Thoracic aorta (tissue), 2 donors: ENCODE measurements around the gene STUB1. TPM values are rescaled to one million over a fixed set of nuclear protein-coding genes. Genes with fewer than 3 reads are reported as not detected.
A peak's percentile ranks its signal among the peaks of the same experiment; 100 is the strongest.

Experiments
- ATAC-seq: fragments of 150-250 bp; one replicate; pipeline ENCODE4 v1.8.0; 2017; ENCODE audit warnings: low read depth; ENCODE audit not compliant: insufficient number of reproducible peaks, low FRiP score
- DNase-seq: peaks from one replicate; pipeline ENCODE4 v3.0.0-alpha.2; 2020; ENCODE audit warnings: low spot score
- H3K27ac ChIP-seq, 2 donors: fragments of 200-600 bp; sonication (generic); 1 replicate in 1 of 2; 2 replicates in 1 of 2; pipeline ENCODE4 v1.5.1; 2016; ENCODE audit warnings: mild to moderate bottlenecking in 2 of 2, moderate library complexity in 2 of 2
- H3K27me3 ChIP-seq: fragments of 200-600 bp; sonication (generic); replicated peaks from 2 replicates; pipeline ENCODE4 v1.6.0; 2016; ENCODE audit warnings: mild to moderate bottlenecking; ENCODE audit not compliant: insufficient read depth
- H3K36me3 ChIP-seq: fragments of 200-600 bp; sonication (generic); one replicate; pipeline ENCODE4 v1.5.1; 2016
- H3K4me1 ChIP-seq, 2 donors: fragments of 200-600 bp; sonication (generic); 1 replicate in 1 of 2; 2 replicates in 1 of 2; pipeline versions ENCODE4 v1.5.1 to v1.6.0; 2016; ENCODE audit warnings: low read depth in 2 of 2, mild to moderate bottlenecking in 1 of 2; ENCODE audit not compliant: control insufficient read depth in 1 of 2
- H3K4me3 ChIP-seq: fragments of 200-600 bp; sonication (generic); 2 replicates; pipeline ENCODE4 v1.5.1; 2016; ENCODE audit warnings: mild to moderate bottlenecking
- H3K9me3 ChIP-seq: fragments of 200-600 bp; sonication (generic); 2 replicates; pipeline ENCODE4 v1.5.1; 2016
- total RNA-seq, 2 donors: library from RNA; depleted of rRNA; stranded (reverse); fragments of >200 nt; gene quantifications; one replicate each; pipeline versions ENCODE4 v1.1.0 to v1.2.3, GENCODE V29; 2016
- TF ChIP-seq, protein P1 (sequence below): fragments of 200-600 bp; sonication (generic); IDR thresholded peaks from one replicate; pipeline ENCODE4 v1.5.1; 2019; ENCODE audit warnings: antibody characterized with exemption

The STUB1 gene
- total RNA-seq, 2 donors from 2014 or later: 103 to 145 TPM

DNA sequence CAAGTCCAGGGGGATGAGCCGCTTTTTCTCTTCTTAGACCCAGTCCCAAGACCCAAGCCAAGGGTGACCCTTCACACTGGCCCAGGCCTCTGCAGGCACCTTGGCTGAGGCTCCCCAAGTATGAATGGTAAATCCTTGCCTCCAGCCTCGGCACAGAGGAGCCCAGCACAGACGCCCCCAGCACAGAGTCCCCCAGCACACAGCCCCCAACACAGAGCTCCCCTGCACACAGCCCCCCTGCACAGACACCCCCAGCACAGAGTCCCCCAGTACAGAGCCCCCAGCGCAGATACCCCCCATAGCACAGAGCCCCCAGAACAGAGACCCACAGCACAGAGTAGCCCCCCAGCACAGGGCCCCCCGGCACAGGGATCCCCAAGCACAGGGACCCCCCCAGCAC, 39.6 kb upstream of the STUB1 start:
- Histone ChIP-seq H3K27ac (peak overlapping the region in 1 of 2 donors; percentile 52), H3K9me3 (no peaks in the 10 kb centered on the region), H3K4me3 (no peak overlapping the region), H3K36me3 (no peaks in the 10 kb centered on the region), H3K4me1 (peaks cover 11 to 28% of the 10 kb centered on the region in 2 donors), H3K27me3 (no peaks in the 10 kb centered on the region)
- DNase-seq: no peak
- TF ChIP-seq, protein P1, sequence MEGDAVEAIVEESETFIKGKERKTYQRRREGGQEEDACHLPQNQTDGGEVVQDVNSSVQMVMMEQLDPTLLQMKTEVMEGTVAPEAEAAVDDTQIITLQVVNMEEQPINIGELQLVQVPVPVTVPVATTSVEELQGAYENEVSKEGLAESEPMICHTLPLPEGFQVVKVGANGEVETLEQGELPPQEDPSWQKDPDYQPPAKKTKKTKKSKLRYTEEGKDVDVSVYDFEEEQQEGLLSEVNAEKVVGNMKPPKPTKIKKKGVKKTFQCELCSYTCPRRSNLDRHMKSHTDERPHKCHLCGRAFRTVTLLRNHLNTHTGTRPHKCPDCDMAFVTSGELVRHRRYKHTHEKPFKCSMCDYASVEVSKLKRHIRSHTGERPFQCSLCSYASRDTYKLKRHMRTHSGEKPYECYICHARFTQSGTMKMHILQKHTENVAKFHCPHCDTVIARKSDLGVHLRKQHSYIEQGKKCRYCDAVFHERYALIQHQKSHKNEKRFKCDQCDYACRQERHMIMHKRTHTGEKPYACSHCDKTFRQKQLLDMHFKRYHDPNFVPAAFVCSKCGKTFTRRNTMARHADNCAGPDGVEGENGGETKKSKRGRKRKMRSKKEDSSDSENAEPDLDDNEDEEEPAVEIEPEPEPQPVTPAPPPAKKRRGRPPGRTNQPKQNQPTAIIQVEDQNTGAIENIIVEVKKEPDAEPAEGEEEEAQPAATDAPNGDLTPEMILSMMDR: no peak
- no peak for ATAC-seq

DNA sequence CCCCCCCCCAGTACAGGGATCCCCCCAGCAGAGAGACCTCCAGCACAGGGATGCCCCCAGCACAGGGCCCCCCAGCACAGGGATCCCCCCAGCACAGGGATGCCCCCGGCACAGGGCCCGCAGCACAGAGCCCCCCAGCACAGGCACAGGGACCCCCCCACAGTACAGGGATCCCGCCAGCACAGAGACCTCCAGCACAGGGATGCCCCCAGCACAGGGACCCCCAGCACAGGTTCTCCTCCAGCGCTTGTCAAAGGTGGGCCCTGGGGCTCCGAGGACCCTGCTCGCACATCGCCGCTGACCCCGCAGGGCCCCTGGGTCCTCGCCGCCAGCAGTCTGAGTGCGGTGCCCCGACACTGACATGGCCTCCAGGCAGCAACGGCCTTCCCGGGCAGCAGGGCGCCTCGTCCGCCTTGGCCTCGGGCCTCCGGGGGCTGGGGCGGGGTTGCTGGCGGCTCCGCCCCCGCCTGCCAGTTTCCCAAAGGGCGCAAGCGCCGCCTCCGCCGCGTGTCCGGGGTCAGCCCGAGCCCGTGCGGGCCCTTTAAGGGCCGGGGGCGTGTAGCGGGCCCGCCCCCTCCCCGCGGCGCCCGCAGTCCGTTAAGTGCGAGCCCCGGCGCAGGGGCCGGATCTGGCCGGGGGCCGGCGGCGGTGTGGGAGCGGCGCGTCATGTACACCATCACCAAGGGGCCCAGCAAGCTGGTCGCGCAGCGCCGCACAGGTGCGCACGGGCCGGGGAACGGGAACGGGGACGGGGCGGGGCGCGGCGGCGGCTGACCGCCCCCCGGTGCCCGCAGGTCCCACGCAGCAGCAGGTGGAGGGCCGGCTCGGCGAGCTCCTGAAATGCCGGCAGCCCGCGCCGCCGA, 38.7 kb upstream of the STUB1 start, which contains the start of gene MCRIP2:
TSS of gene MCRIP2 (plus strand) at position 503 of the 863 bp plus-strand sequence. CDS start at position 667, 164 bp downstream.
- DNase-seq: no peak
- H3K4me1 ChIP-seq: peaks cover 10 to 26% of the 10 kb centered on the region in 2 donors

DNA sequence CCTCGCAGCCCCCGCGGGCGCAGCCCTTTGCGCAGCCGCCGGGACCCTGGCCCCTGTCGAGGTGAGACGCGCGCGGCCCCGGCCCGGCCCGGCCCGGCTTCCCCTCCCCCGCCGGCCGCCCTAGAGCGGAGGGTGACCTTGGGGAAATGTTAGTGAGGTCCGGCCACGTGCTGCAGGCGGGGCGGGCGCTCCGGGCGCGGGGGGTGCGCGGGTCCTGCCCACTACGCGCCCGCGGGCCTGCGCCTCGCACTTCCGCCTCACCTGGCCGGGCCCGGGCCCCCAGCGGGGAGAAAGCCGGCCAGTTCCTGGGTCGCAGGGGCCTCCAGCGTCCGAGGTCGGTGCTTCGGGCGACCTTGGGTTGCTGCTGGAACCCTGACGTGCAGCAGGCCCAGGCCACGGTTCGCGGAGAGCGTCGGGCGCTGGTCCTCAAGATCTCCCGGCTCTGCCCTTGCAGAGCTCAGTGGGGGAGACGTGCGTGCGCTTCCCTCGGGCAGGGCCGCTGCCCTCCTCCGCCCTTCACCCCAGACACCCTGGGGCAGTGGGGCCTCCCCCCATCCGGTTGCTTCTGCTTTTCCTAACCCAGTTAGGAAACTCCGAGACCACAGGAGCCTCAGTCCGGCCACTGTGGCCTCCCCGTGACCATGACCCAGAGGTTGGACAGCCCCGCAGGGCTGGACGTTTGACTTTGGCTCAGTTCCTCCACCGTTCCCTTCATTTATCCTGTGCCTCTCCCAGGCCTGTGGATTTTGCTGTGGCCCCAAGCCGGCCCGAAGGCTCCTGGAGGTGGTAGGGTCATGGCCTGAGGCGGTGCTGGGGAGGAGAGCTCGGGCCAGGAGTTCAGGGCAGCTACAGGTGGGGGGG, 37.8 kb upstream of the STUB1 start:
- Histone ChIP-seq H3K4me3 (peak overlapping the region; percentile 88), H3K27ac (peak overlapping the region; percentile 52 to 60), H3K27me3 (no peaks in the 10 kb centered on the region), H3K4me1 (peaks cover 10 to 27% of the 10 kb centered on the region in 2 donors), H3K36me3 (no peaks in the 10 kb centered on the region), H3K9me3 (no peaks in the 10 kb centered on the region)
- DNase-seq (no peak), ATAC-seq (no peak)
- TF ChIP-seq, protein P1: no peak

More for the DNA sequence above, 38.7 kb upstream of the STUB1 start, which contains the start of gene MCRIP2:
- no peaks in the 10 kb centered on the region for H3K36me3 ChIP-seq
- no peaks in the 10 kb centered on the region for H3K9me3 ChIP-seq
- ATAC-seq: no peak
- TF ChIP-seq, protein P1: no peak
- peak within 1 kb of the TSS; percentile 52 to 60 for H3K27ac ChIP-seq
- H3K4me3 ChIP-seq: peak within 1 kb of the TSS; percentile 88
- H3K27me3 ChIP-seq: no peaks in the 10 kb centered on the region

DNA sequence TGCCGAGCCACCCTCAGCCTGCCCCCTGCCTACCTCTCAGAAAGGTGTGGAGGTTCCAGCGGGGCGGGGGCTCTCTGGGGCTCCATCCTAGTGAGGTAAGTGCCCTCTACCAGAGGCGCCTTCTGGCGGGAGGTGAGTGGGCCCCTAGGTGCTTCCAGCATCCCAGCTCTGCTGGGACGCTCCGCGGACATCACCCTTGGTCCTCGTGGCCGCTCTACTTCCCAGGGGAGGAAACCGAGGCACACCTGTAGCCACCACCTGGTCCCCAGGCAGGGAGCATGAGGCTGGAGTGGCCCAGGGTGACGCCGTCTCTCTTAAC, 37.2 kb upstream of the STUB1 start:
- no peaks in the 10 kb centered on the region for H3K36me3 ChIP-seq
- H3K27ac ChIP-seq: peak overlapping the region in 1 of 2 donors; percentile 60
- ATAC-seq (no peak), DNase-seq (no peak)
- no peaks in the 10 kb centered on the region for H3K9me3 ChIP-seq
- TF ChIP-seq, protein P1: no peak
- no peaks in the 10 kb centered on the region for H3K27me3 ChIP-seq
- peaks cover 13 to 27% of the 10 kb centered on the region in 2 donors for H3K4me1 ChIP-seq
- peak overlapping the region; percentile 88 for H3K4me3 ChIP-seq

DNA sequence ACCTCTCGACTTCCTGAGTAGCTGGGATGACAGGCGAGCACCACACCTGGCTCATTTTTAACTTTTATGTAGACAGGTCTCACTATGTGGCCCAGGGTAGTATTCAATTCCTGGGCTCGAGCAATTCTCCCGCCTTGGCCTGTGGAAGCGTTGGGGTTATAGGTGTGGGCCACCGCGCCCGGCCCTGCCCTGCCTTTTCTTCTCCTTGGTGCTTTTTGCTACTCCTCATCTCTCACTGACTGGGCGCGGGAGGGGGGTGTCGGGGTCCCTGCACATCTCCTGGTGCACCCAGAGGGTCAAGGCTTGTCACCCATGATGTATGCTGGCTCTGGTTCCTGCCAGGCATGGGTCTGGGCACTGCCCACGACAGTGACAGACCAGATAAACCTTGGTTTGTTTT, 35.7 kb upstream of the STUB1 start:
- Histone ChIP-seq H3K4me1 (peaks cover 19 to 32% of the 10 kb centered on the region in 2 donors), H3K4me3 (no peak overlapping the region), H3K9me3 (no peaks in the 10 kb centered on the region), H3K27ac (no peak overlapping the region), H3K27me3 (no peaks in the 10 kb centered on the region), H3K36me3 (no peaks in the 10 kb centered on the region)
- no peak for ATAC-seq
- no peak for DNase-seq
- TF ChIP-seq, protein P1: no peak
